GM12878 (cell line): Measurements from ENCODE around the gene GMIP. TPM values are rescaled to one million over a fixed set of nuclear protein-coding genes. Genes with fewer than 3 reads are reported as not detected.

Experiments used
- ATAC-seq: fragments of 200-7000 bp; cut with Tn5 transposase; 3 replicates; pipeline ENCODE4 v1.9.1; 2020; ENCODE audit warnings: mild to moderate bottlenecking, moderate library complexity
- BruUV-seq: library from RNA; stranded (reverse); fragments of 400-500 nt; replicated peaks from 2 replicates; lab custom pipeline; 2021; lab: Mats Ljungman, UMichigan
- CTCF ChIA-PET: fragments of 300-600 bp; sonication (Branson Sonifier 250); formaldehyde crosslinking; extraction: SDS; loops from one replicate; lab custom pipeline; 2021; ENCODE audit warnings: inconsistent platforms; lab: Yijun Ruan, JAX
- POLR2A ChIA-PET: fragments of 350-600 bp; formaldehyde crosslinking; extraction: SDS; loops from one replicate; lab custom pipeline; 2021; ENCODE audit warnings: inconsistent platforms; lab: Charles Lee
- RAD21 ChIA-PET: fragments of 300-600 bp; sonication (Branson Sonifier 250); formaldehyde crosslinking; loops from one replicate; lab custom pipeline; 2023; ENCODE audit warnings: antibody characterized with exemption; ENCODE audit not compliant: unreplicated experiment; lab: Charles Lee
- SMC1A ChIA-PET: fragments of 300-600 bp; sonication (Branson Sonifier 250); formaldehyde crosslinking; loops from one replicate; lab custom pipeline; 2023; ENCODE audit not compliant: unreplicated experiment, uncharacterized antibody; lab: Charles Lee
- DNase-seq: peaks from one replicate; pipeline ENCODE4 v3.0.0-alpha.2; 2011; ENCODE audit warnings: low read depth, low spot score
- FAIRE-seq: peaks from 3 replicates; lab custom pipeline; 2011; peaks lifted over from hg19 to GRCh38; lab: Jason Lieb, UNC
- H2AFZ ChIP-seq: 2 replicates; pipeline ENCODE4 v1.6.0; 2011; ENCODE audit warnings: low read depth, low read length, control low read depth; ENCODE audit not compliant: control insufficient read depth
- H3K27ac ChIP-seq: 2 replicates; pipeline ENCODE4 v1.5.1; 2011; ENCODE audit warnings: control low read depth; ENCODE audit not compliant: control insufficient read depth, insufficient read depth
- H3K27me3 ChIP-seq, 2 experiments: replicated peaks in 1 of 2; 2 replicates each; pipeline versions ENCODE4 v1.6.0 to v1.6.1; 2011; ENCODE audit warnings: low read length in 1 of 2; ENCODE audit not compliant: control insufficient read depth in 2 of 2, insufficient read depth in 2 of 2
- H3K36me3 ChIP-seq, 2 experiments: 2 replicates each; pipeline ENCODE4 v1.5.1; 2011; ENCODE audit warnings: low read length in 1 of 2; ENCODE audit not compliant: control insufficient read depth in 2 of 2, insufficient read depth in 2 of 2
- H3K4me1 ChIP-seq: 2 replicates; pipeline ENCODE4 v1.6.1; 2011; ENCODE audit warnings: mild to moderate bottlenecking, low read length, moderate library complexity, mixed read lengths; ENCODE audit not compliant: control insufficient read depth, insufficient read depth
- H3K4me2 ChIP-seq: 2 replicates; pipeline ENCODE4 v1.6.0; 2011; ENCODE audit warnings: control low read depth; ENCODE audit not compliant: control insufficient read depth, insufficient read depth
- H3K4me3 ChIP-seq: fragments of 200-600 bp; sonication (generic); 2 replicates; pipeline ENCODE4 v1.5.1; 2016
- H3K79me2 ChIP-seq: 2 replicates; pipeline ENCODE4 v1.6.0; 2011; ENCODE audit warnings: low read length; ENCODE audit not compliant: control insufficient read depth, insufficient read depth
- H3K9ac ChIP-seq: 2 replicates; pipeline ENCODE4 v1.8.0; 2011; ENCODE audit warnings: low read length, control low read depth, mixed read lengths; ENCODE audit not compliant: control insufficient read depth, insufficient read depth
- H3K9me3 ChIP-seq: replicated peaks from 3 replicates; pipeline ENCODE4 v1.5.1; 2011; ENCODE audit warnings: mild to moderate bottlenecking, low read length; ENCODE audit not compliant: control insufficient read depth, insufficient read depth
- H4K20me1 ChIP-seq: 2 replicates; pipeline ENCODE4 v1.6.0; 2011; ENCODE audit not compliant: control insufficient read depth, insufficient read depth
- ATF7 ChIP-seq: fragments of 450-650 bp; IDR thresholded peaks from 2 replicates; pipeline ENCODE4 v1.6.1; 2016; ENCODE audit warnings: low read depth, mild to moderate bottlenecking
- BCLAF1 ChIP-seq: fragments of 450-650 bp; IDR thresholded peaks from 2 replicates; pipeline ENCODE4 v1.6.1; 2017; ENCODE audit warnings: antibody characterized with exemption, mild to moderate bottlenecking, moderate library complexity
- CBX5 ChIP-seq: sonication (generic); IDR thresholded peaks from 2 replicates; pipeline ENCODE4 v1.6.1; 2016; ENCODE audit warnings: low read depth, moderate library complexity, mild to moderate bottlenecking, inconsistent platforms
- CHD1 ChIP-seq: IDR thresholded peaks from 2 replicates; pipeline ENCODE4 v1.6.1; 2012; ENCODE audit warnings: low read depth, low read length, improper control_type of control experiment
- CTCF ChIP-seq, 3 experiments: IDR thresholded peaks in 2 of 3; conservative IDR thresholded peaks in 1 of 3; 2 replicates each; pipeline ENCODE4 v1.5.1; 2011; ENCODE audit warnings: low read depth in 3 of 3, low read length in 3 of 3, mild to moderate bottlenecking in 3 of 3, control low read depth in 2 of 3, moderate library complexity in 2 of 3, inconsistent platforms in 1 of 3, mixed read lengths in 1 of 3; ENCODE audit not compliant: control insufficient read depth in 2 of 3, insufficient read depth in 1 of 3; ENCODE audit errors: extremely low read depth in 1 of 3
- EGR1 ChIP-seq, 2 experiments: IDR thresholded peaks; 1 replicate in 1 of 2; 2 replicates in 1 of 2; pipeline ENCODE4 v1.6.1; 2011 to 2012; ENCODE audit warnings: low read depth in 2 of 2, low read length in 2 of 2, borderline replicate concordance in 1 of 2, mild to moderate bottlenecking in 1 of 2, moderate library complexity in 1 of 2
- HCFC1 ChIP-seq: fragments of 150-350 bp; IDR thresholded peaks from 2 replicates; pipeline ENCODE4 v1.6.1; 2014; ENCODE audit warnings: low read length
- HDGF ChIP-seq: fragments of 450-650 bp; IDR thresholded peaks from 2 replicates; pipeline ENCODE4 v1.6.1; 2016; ENCODE audit warnings: antibody characterized with exemption
- MLLT1 ChIP-seq: fragments of 450-650 bp; IDR thresholded peaks from 2 replicates; pipeline ENCODE4 v1.6.1; 2016; ENCODE audit warnings: mild to moderate bottlenecking
- NKRF ChIP-seq: fragments of 450-650 bp; conservative IDR thresholded peaks from 2 replicates; pipeline ENCODE4 v1.6.1; 2017; ENCODE audit warnings: mild to moderate bottlenecking, moderate library complexity
- PAX5 ChIP-seq: IDR thresholded peaks from 2 replicates; pipeline ENCODE4 v1.6.1; 2011; ENCODE audit warnings: low read depth, low read length, borderline replicate concordance
- RELB ChIP-seq: fragments of 450-650 bp; IDR thresholded peaks from 2 replicates; pipeline ENCODE4 v1.6.1; 2017; ENCODE audit warnings: low read depth, mild to moderate bottlenecking, moderate library complexity
- WGBS: methylation state at CpG from one replicate; pipeline ENCODE4 v1.1.6; 2016; ENCODE audit warnings: low lambda C conversion rate; ENCODE audit not compliant: insufficient replicate concordance, insufficient coverage; ENCODE audit errors: missing lambda C conversion rate; 5-methylcytosine and 5-hydroxymethylcytosine counted together
- in situ Hi-C: fragments of 300-500 bp; cut with MboI; formaldehyde crosslinking; loops from 9 replicates; pipeline ENCODE4 v1.14.3; 2018; ENCODE audit warnings: mixed read lengths
- intact Hi-C: fragments of 100-400 bp; cut with micrococcal nuclease; formaldehyde crosslinking; loops from one replicate; pipeline ENCODE4 v1.14.2; 2022; ENCODE audit not compliant: unreplicated experiment
- polyA plus RNA-seq, 11 experiments: library from polyadenylated mRNA; depleted of rRNA in 4 of 11; unstranded in 6 of 11; stranded (reverse) in 5 of 11; fragments of >200 nt; fragmentation: Nextera tagmentation in 4 of 11; fragmentation: Illumina TruSeq in 1 of 11; extraction: Ambion mirVana in 4 of 11; extraction: Trizol in 1 of 11; gene quantifications; 1 replicate in 1 of 11; 2 replicates in 10 of 11; pipeline versions ENCODE4 v1.2.1 to v1.2.3, GENCODE V29; 2011 to 2016; ENCODE audit warnings: inconsistent platforms in 2 of 11, missing spikeins in 2 of 11, low read depth in 1 of 11
- total RNA-seq, 4 experiments: library from RNA; depleted of rRNA in 3 of 4; stranded (reverse); fragments of >200 nt in 3 of 4; fragmentation: Illumina TruSeq in 1 of 4; extraction: Trizol in 1 of 4; gene quantifications; 2 replicates each; pipeline versions ENCODE4 v1.2.1 to v1.2.3, GENCODE V29; 2013 to 2021

Gene GMIP
- total and polyA plus RNA-seq, 10 of the 15 experiments (the other 5 are each of a cell fraction or from before 2014, with no cell fraction given) = 1.5 to 63.5 (median 22.3) TPM

GRCh38 chr19:19642506-19643157 is 825 bp downstream of the GMIP start:
- ChIA-PET RAD21 (no interaction called here), SMC1A (interaction anchor here (0.9 kb wide), 1 partner anchor 19 kb away, joined by 3 read pairs; no protein-coding TSS in a partner anchor), CTCF (no interaction called here), POLR2A (no interaction called here)
- Histone ChIP-seq H3K4me1 (peaks cover 4% of the 10 kb centered on the region), H3K79me2 (peaks cover 19% of the 10 kb centered on the region), H3K27me3 (no peaks in the 10 kb centered on the region), H3K9ac (peak overlapping the region; percentile 100), H3K4me2 (peak overlapping the region; percentile 95), H3K4me3 (peak overlapping the region; percentile 96), H3K9me3 (no peaks in the 10 kb centered on the region), H3K36me3 (peaks cover 16 to 37% of the 10 kb centered on the region in 2 experiments; a peak in 3 of 4 replicates), H2AFZ (peak overlapping the region; percentile 62; the same call in 1 of the 2 replicates), H4K20me1 (no peaks in the 10 kb centered on the region; the same call in 1 of the 2 replicates), H3K27ac (peak overlapping the region; percentile 99)
- intact Hi-C loops (loop anchor here (1.0 to 5.0 kb wide), 3 partner anchors 85 to 275 kb away; no protein-coding TSS in a partner anchor), in situ Hi-C loops (loop anchor here (5.0 kb wide), 1 partner anchor 115 kb away; the partner anchor contains the start of gene YJEFN3)
- FAIRE-seq (peak; percentile 89), DNase-seq (no peak), ATAC-seq (peak; percentile 67)
- BruUV-seq = TSS peak; percentile 88
- WGBS = 1% methylated on average over 16 of the region's 16 CpGs
- 0 out of 2 replicates have a peak, but pooled peaks have one; percentile 20 for TF ChIP-seq ATF7
- no peak for TF ChIP-seq BCLAF1
- TF ChIP-seq HCFC1 = no peak
- peak in 2 of 3 experiments; percentile 4 to 18; a peak in 2 of 6 replicates for TF ChIP-seq CTCF (IDR thresholded peaks at IDR 0.05 in 2 of 3, conservative IDR thresholded peaks at IDR 0.05 in 1 of 3; ENCODE audit: control insufficient read depth in 2 of 3, extremely low read depth in 1 of 3, insufficient read depth in 1 of 3, low read depth in 3 of 3, low read length in 3 of 3)
- no peak for TF ChIP-seq RELB
- TF ChIP-seq MLLT1 = peak; percentile 55; the same call in 1 of the 2 replicates
- no peak for TF ChIP-seq CHD1
- TF ChIP-seq NKRF = no peak
- TF ChIP-seq HDGF = no peak
- no peak for TF ChIP-seq CBX5
- no peak for TF ChIP-seq PAX5
- peak in 1 of 2 experiments; percentile 85; a peak in 2 of 3 replicates for TF ChIP-seq EGR1 (IDR thresholded peaks at IDR 0.05; ENCODE audit: borderline replicate concordance in 1 of 2, low read depth in 2 of 2, low read length in 2 of 2)
